Breast epithelium (tissue), 4 donors: ENCODE measurements around the gene SEC24A. TPM values are rescaled to one million over a fixed set of nuclear protein-coding genes. Genes with fewer than 3 reads are reported as not detected.
"Not testable (repeated sequence)": the region's sequence is repeated elsewhere in the genome, so short reads cannot be mapped to it uniquely, and the experiment has no call there.

ENCODE experiments used
- DNase-seq, 2 donors: peaks; one replicate each; pipeline ENCODE4 v3.0.0-alpha.2; 2019; ENCODE audit warnings: low spot score in 2 of 2
- H3K27ac ChIP-seq, 2 donors: fragments of 200-600 bp; sonication (generic) in 1 of 2; one replicate each; pipeline ENCODE4 v1.5.1; 2016 to 2019; ENCODE audit warnings: mild to moderate bottlenecking in 1 of 2
- H3K27me3 ChIP-seq, 2 donors: fragments of 200-600 bp; sonication (generic) in 1 of 2; one replicate each; pipeline versions ENCODE4 v1.5.1 to v1.6.0; 2017 to 2019; ENCODE audit warnings: control low read depth in 1 of 2, mild to moderate bottlenecking in 1 of 2
- H3K36me3 ChIP-seq: fragments of 200-600 bp; one replicate; pipeline ENCODE4 v1.5.1; 2019
- H3K4me1 ChIP-seq, 2 donors: fragments of 200-600 bp; sonication (generic); one replicate each; pipeline ENCODE4 v1.5.1; 2016 to 2019; ENCODE audit warnings: control low read depth in 1 of 2
- H3K4me3 ChIP-seq, 3 donors: fragments of 200-600 bp; sonication (generic); 1 replicate in 2 of 3; 2 replicates in 1 of 3; pipeline ENCODE4 v1.5.1; 2016 to 2019; ENCODE audit warnings: mild to moderate bottlenecking in 3 of 3, moderate library complexity in 2 of 3
- H3K9me3 ChIP-seq, 2 donors: fragments of 200-600 bp; sonication (generic) in 1 of 2; one replicate each; pipeline ENCODE4 v1.5.1; 2016 to 2019; ENCODE audit warnings: control low read depth in 1 of 2
- POLR2A ChIP-seq: fragments of 450-650 bp; IDR thresholded peaks from one replicate; pipeline ENCODE4 v1.6.1; 2016; ENCODE audit warnings: antibody characterized with exemption, mild to moderate bottlenecking, moderate library complexity
- POLR2AphosphoS5 ChIP-seq, 3 donors: sonication (generic); formaldehyde crosslinking; IDR thresholded peaks; one replicate each; pipeline ENCODE4 v1.6.1; 2017; ENCODE audit warnings: antibody characterized with exemption in 3 of 3
- intact Hi-C: fragments of 100-400 bp; cut with DNase I; formaldehyde crosslinking; loops from one replicate; pipeline ENCODE4 v1.15.1; 2023; ENCODE audit warnings: low total_unique reads
- total RNA-seq, 3 donors: library from RNA; depleted of rRNA; stranded (reverse); fragments of >200 nt; gene quantifications; one replicate each; pipeline ENCODE4 v1.1.0, GENCODE V29; 2016
- TF ChIP-seq, protein P1 (sequence below), 3 donors: fragments of 450-650 bp; IDR thresholded peaks; one replicate each; pipeline ENCODE4 v1.5.1; 2016 to 2017; ENCODE audit warnings: antibody characterized with exemption in 3 of 3, mild to moderate bottlenecking in 3 of 3, moderate library complexity in 3 of 3

The SEC24A gene
- total RNA-seq, 3 donors from 2014 or later: 15.0 to 25.0 (median 21.6) TPM

DNA sequence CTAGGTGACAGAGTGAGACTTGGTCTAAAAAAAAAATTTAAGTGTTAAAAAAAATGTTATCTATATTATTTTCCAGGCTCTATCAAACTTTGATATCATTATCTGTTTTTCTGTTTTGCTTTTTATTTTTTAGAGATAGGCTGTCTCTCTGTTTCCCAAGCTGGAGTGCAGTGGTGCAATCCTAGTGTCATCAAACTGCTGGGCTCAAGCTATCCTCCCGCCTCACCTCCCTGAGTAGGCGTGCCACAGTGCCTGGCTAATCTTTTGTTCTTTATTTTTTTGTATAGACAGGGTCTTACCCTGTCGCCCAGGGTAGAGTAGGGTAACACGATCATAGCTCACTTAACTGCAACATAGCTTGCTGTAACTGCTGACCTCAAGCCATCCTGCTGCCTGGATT, 14.4 kb downstream of the SEC24A start:
- DNase-seq: no peak
- TF ChIP-seq POLR2A (no peak), POLR2AphosphoS5 (IDR thresholded peaks at IDR 0.05) (no peak)
- TF ChIP-seq, protein P1, sequence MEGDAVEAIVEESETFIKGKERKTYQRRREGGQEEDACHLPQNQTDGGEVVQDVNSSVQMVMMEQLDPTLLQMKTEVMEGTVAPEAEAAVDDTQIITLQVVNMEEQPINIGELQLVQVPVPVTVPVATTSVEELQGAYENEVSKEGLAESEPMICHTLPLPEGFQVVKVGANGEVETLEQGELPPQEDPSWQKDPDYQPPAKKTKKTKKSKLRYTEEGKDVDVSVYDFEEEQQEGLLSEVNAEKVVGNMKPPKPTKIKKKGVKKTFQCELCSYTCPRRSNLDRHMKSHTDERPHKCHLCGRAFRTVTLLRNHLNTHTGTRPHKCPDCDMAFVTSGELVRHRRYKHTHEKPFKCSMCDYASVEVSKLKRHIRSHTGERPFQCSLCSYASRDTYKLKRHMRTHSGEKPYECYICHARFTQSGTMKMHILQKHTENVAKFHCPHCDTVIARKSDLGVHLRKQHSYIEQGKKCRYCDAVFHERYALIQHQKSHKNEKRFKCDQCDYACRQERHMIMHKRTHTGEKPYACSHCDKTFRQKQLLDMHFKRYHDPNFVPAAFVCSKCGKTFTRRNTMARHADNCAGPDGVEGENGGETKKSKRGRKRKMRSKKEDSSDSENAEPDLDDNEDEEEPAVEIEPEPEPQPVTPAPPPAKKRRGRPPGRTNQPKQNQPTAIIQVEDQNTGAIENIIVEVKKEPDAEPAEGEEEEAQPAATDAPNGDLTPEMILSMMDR (IDR thresholded peaks at IDR 0.05): no peak
- Histone ChIP-seq H3K4me3 (no peak overlapping the region), H3K36me3 (no peaks in the 10 kb centered on the region), H3K27me3 (no peaks in the 10 kb centered on the region), H3K9me3 (no peaks in the 10 kb centered on the region), H3K27ac (no peak overlapping the region), H3K4me1 (no peaks in the 10 kb centered on the region)
- intact Hi-C loops: no loop called here

DNA sequence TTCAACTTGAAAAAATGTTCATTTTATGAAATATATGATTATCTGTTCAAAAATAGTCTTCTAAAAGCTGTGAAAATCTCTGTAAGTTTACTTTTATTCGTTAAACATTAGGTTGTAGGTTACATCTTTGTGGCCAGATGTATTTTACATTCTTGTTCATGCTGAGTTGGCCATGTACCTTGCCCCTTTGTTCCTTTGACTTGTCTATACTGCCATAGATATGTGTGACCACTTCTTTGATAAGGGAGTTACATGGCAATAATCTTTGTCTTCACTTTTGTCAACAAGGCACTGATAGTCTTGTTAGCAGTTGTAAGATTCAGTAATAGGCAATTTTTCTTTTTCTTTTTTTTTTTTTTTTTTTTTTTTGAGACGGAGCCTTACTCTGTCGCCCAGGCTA, 15.9 kb downstream of the SEC24A start:
- Histone ChIP-seq H3K9me3 (no peaks in the 10 kb centered on the region), H3K36me3 (no peaks in the 10 kb centered on the region), H3K4me3 (no peak overlapping the region), H3K27ac (no peak overlapping the region), H3K4me1 (no peaks in the 10 kb centered on the region), H3K27me3 (no peaks in the 10 kb centered on the region)
- TF ChIP-seq POLR2AphosphoS5 (IDR thresholded peaks at IDR 0.05) (no peak), POLR2A (no peak)
- TF ChIP-seq, protein P1 (IDR thresholded peaks at IDR 0.05): no peak
- intact Hi-C loops: no loop called here
- DNase-seq: no peak

DNA sequence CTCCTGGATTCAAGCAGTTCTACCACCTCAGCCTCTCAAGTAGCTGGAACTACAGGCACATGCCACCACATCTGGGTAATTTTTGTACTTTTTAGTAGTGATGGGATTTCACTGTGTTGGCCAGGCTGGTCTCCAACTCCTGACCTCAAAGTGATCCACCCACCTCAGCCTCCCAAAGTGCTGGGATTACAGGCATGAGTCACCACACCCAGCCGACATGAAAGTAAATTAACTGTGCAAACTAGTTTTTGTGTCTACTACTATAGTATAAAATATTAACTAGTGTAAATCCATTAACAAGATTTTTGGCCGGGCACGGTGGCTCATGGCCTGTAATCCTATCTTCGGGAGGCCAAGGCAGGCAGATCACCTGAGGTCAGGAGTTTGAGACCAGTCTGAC, 25.0 kb downstream of the SEC24A start:
- intact Hi-C loops, DNase-seq, H3K4me3 ChIP-seq, H3K4me1 ChIP-seq, H3K36me3 ChIP-seq, H3K9me3 ChIP-seq, H3K27ac ChIP-seq, H3K27me3 ChIP-seq: not testable (repeated sequence)

DNA sequence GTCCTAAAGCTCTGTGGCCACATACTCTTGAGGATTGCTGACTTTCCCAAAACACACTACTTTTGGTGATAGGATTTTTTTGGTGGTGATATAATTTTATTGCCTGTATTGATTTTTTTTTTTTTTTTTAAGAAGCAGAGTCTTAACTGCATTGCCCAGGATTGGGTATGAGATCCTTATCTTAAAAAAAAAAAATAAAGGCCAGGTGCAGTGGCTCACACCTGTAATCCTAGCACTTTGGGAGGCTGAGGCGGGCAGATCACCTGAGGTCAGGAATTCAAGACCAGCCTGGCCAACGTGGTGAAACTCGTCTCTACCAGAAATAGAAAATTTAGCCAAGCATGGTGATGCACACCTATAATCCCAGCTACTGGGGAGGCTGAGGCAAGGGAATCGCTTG, 28.8 kb downstream of the SEC24A start:
- H3K36me3 ChIP-seq, H3K27me3 ChIP-seq, H3K4me1 ChIP-seq, H3K27ac ChIP-seq, H3K4me3 ChIP-seq, H3K9me3 ChIP-seq, DNase-seq, intact Hi-C loops: not testable (repeated sequence)

DNA sequence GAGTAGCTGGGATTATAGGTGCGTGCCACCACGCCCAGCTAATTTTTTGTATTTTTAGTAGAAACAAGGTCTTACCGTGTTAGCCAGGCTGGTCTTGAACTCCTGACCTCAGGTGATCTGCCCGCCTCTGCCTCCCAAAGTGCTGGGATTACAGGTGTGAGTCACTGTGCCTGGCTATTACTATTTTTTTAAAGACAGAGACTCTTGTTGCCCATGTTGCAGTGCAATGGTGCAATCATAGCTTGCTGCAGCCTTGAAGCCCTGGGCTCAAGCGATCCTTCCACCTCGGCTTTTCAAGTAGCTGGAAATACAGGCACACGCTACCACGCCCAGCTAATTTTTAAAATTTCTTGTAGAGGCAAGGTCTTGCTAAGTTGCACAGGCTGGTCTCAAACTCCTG, 41.6 kb downstream of the SEC24A start:
- H3K4me3 ChIP-seq, DNase-seq, H3K27ac ChIP-seq, H3K4me1 ChIP-seq, H3K9me3 ChIP-seq, H3K27me3 ChIP-seq, intact Hi-C loops, H3K36me3 ChIP-seq: not testable (repeated sequence)

DNA sequence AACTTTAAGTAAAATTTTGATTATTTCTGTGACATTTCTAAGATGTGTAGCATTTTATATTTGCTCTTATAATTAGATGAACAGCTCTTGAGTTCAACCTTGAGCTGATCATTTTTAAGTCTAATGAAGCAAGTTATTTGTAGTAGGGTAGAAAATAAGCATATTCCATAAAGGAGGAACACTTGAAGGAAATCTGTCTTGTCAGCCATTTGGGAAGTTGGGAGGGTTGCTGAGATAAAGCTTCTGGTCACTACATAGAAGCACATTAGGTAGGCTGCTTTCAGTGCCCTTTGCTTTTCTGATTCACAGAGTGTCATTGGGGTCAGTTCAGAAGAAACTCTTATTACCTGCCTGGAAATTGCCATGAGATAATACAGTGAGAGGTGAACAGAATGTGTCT, 44.1 kb downstream of the SEC24A start:
- intact Hi-C loops: no loop called here
- Histone ChIP-seq H3K9me3 (no peaks in the 10 kb centered on the region), H3K27ac (no peak overlapping the region), H3K4me3 (no peak overlapping the region), H3K27me3 (no peaks in the 10 kb centered on the region), H3K4me1 (no peaks in the 10 kb centered on the region), H3K36me3 (peaks cover 3% of the 10 kb centered on the region)
- DNase-seq: no peak
- no peak for TF ChIP-seq POLR2A
- TF ChIP-seq, protein P1 (IDR thresholded peaks at IDR 0.05): no peak
- no peak for TF ChIP-seq POLR2AphosphoS5 (IDR thresholded peaks at IDR 0.05)

DNA sequence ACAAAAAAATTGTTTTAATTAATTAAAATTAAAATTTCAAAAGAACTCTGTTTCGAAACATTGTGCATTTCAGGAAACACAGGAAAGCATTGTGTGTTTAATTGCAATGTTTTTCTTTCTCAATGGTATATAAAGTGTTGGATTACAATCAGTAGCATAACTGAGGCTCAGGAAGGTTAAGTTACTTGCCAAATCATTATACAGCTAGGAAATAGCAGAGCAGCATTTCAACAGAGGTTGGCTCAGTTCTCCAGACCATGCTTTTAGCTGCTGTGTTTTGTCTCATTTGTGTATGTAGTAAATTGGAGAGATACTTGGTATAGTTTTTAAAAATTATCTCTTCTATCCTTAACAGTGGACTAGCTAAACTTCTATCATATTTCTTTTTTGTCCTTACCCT, 59.7 kb downstream of the SEC24A start:
- intact Hi-C loops: loop anchor here (5.0 kb wide), 1 partner anchor 676 kb away; no protein-coding TSS in a partner anchor
- no peaks in the 10 kb centered on the region for H3K36me3 ChIP-seq
- no peak for TF ChIP-seq POLR2AphosphoS5 (IDR thresholded peaks at IDR 0.05)
- no peak for TF ChIP-seq POLR2A
- TF ChIP-seq, protein P1 (IDR thresholded peaks at IDR 0.05): no peak

More for the DNA sequence above, 59.7 kb downstream of the SEC24A start:
- Histone ChIP-seq H3K4me1 (no peaks in the 10 kb centered on the region), H3K9me3 (no peaks in the 10 kb centered on the region), H3K27ac (no peak overlapping the region), H3K4me3 (no peak overlapping the region), H3K27me3 (no peaks in the 10 kb centered on the region)
- DNase-seq: no peak
